ENCODE data around the gene PNP. TPM values are rescaled to one million over a fixed set of nuclear protein-coding genes. Genes with fewer than 3 reads are reported as not detected.

Gene PNP
- total RNA-seq, 3 donors from 2014 or later, result 198 to 236 (median 221) TPM

- no peak for DNase-seq
- no peak overlapping the region for H3K4me3 Mint-ChIP-seq
- H3K36me3 Mint-ChIP-seq (ENCODE audit: insufficient read depth), result no peaks in the 10 kb centered on the region
- no peak for ATAC-seq
- no peaks in the 10 kb centered on the region for H3K9me3 Mint-ChIP-seq
- H3K27me3 Mint-ChIP-seq (ENCODE audit: low read depth), result no peaks in the 10 kb centered on the region
- no peaks in the 10 kb centered on the region for H3K4me1 Mint-ChIP-seq (ENCODE audit: low read depth)
Measured at GRCh38 chr14:20522332-20522731, 53.1 kb downstream of the PNP start.

GRCh38 chr14:20524027-20524426 is 54.8 kb downstream of the PNP start:
- DNase-seq (no peak), ATAC-seq (no peak)
- H3K4me3 Mint-ChIP-seq, result no peak overlapping the region
- peaks cover 4% of the 10 kb centered on the region for H3K27me3 Mint-ChIP-seq (ENCODE audit: low read depth)
- no peaks in the 10 kb centered on the region for H3K9me3 Mint-ChIP-seq
- H3K36me3 Mint-ChIP-seq (ENCODE audit: insufficient read depth), result no peaks in the 10 kb centered on the region
- peaks cover 3% of the 10 kb centered on the region for H3K4me1 Mint-ChIP-seq (ENCODE audit: low read depth)

Other genes starting within 250 kb of the PNP start
- gene OR11H6, start 245.7 kb upstream of the PNP start, total RNA-seq, result not detected
- gene OR11H7, start 240.4 kb upstream of the PNP start, total RNA-seq, result not detected
- gene OR11H4, start 230.1 kb upstream of the PNP start, total RNA-seq, result not detected
- 10 to 100 TPM; 40.3 to 41.9 (median 41.5) TPM for gene TTC5, start 163.5 kb upstream of the PNP start, total RNA-seq
- gene CCNB1IP1, start 136.1 kb upstream of the PNP start, total RNA-seq, result 10 to 100 TPM; 28.9 to 38.0 (median 33.0) TPM
- 10 to 100 TPM; 16.9 to 22.9 (median 22.1) TPM for gene PARP2, start 125.8 kb upstream of the PNP start, total RNA-seq
- 10 to 100 TPM; 14.7 to 21.7 (median 19.3) TPM for gene TEP1, start 55.9 kb upstream of the PNP start, total RNA-seq
- under 1 TPM in 1 of 3 donors, not detected in 2; 0.05 TPM for gene KLHL33, start 33.2 kb upstream of the PNP start, total RNA-seq
- 10 to 100 TPM; 73.4 to 86.5 (median 75.4) TPM for gene OSGEP, start 14.6 kb upstream of the PNP start, total RNA-seq
- 100 to 1,000 TPM; 265 to 309 (median 300) TPM for gene APEX1, start 14.2 kb upstream of the PNP start, total RNA-seq
- gene PIP4P1, start 8.0 kb upstream of the PNP start, total RNA-seq, result 10 to 100 TPM; 33.6 to 43.4 (median 39.9) TPM
- under 1 TPM in 2 of 3 donors, not detected in 1; 0.16 to 0.30 TPM for gene RNASE10, start 36.1 kb downstream of the PNP start, total RNA-seq
- not detected for gene RNASE9, start 91.6 kb downstream of the PNP start, total RNA-seq
- gene RNASE11, start 118.6 kb downstream of the PNP start, total RNA-seq, result not detected
- gene RNASE12, start 122.0 kb downstream of the PNP start, total RNA-seq, result not detected
- gene OR6S1, start 172.3 kb downstream of the PNP start, total RNA-seq, result not detected
- gene RNASE4, start 215.2 kb downstream of the PNP start, total RNA-seq, result under 1 TPM; 0.08 to 0.18 (median 0.15) TPM
- gene ANG, start 219.4 kb downstream of the PNP start, total RNA-seq, result under 1 TPM in 1 of 3 donors, not detected in 2; 0.19 TPM